C4-2B (cell line): ENCODE data around the gene LCT.

Experiments
- ZFX ChIP-seq: fragments of 450-650 bp; IDR thresholded peaks from 2 replicates; pipeline ENCODE4 v1.6.1; 2017
- TF ChIP-seq, protein P1 (sequence below): fragments of 450-650 bp; conservative IDR thresholded peaks from 2 replicates; pipeline ENCODE4 v1.5.1; 2017; ENCODE audit warnings: mild to moderate bottlenecking

DNA sequence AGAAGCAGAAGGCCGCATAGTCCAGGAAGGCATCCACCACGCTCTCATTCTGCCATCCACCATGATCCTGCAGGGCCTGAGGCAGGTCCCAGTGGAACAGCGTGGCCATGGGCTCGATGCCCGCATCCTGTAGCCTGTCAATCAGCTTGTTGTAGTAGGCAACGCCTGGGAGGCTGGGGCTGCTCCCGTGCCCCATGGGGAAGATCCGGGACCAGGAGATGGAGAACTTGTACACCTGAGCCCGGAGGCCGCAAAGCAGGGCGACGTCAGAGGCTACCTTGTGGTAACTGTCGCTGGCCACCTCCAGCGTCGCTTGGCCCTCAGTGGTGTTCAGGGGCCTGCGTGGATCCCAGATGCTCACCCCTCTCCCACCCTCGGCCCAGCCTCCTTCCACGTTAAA is 19.5 kb downstream of the LCT start:
- TF ChIP-seq, protein P1, sequence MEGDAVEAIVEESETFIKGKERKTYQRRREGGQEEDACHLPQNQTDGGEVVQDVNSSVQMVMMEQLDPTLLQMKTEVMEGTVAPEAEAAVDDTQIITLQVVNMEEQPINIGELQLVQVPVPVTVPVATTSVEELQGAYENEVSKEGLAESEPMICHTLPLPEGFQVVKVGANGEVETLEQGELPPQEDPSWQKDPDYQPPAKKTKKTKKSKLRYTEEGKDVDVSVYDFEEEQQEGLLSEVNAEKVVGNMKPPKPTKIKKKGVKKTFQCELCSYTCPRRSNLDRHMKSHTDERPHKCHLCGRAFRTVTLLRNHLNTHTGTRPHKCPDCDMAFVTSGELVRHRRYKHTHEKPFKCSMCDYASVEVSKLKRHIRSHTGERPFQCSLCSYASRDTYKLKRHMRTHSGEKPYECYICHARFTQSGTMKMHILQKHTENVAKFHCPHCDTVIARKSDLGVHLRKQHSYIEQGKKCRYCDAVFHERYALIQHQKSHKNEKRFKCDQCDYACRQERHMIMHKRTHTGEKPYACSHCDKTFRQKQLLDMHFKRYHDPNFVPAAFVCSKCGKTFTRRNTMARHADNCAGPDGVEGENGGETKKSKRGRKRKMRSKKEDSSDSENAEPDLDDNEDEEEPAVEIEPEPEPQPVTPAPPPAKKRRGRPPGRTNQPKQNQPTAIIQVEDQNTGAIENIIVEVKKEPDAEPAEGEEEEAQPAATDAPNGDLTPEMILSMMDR = no peak
- no peak for TF ChIP-seq ZFX
